PC-9 (cell line): ENCODE data around the gene SKIC3. TPM values are rescaled to one million over a fixed set of nuclear protein-coding genes. Genes with fewer than 3 reads are reported as not detected.
A peak's percentile ranks its signal among the peaks of the same experiment; 100 is the strongest.

Experiments
- BruUV-seq: library from RNA; stranded (reverse); fragments of 400-500 nt; replicated peaks from 2 replicates; lab custom pipeline; 2021; lab: Mats Ljungman, UMichigan
- CTCF ChIA-PET: fragments of 300-600 bp; sonication (Branson Sonifier 250); formaldehyde crosslinking; loops from one replicate; lab custom pipeline; 2022; ENCODE audit warnings: antibody characterized with exemption; lab: Charles Lee
- POLR2A ChIA-PET: fragments of 300-600 bp; sonication (Branson Sonifier 250); formaldehyde crosslinking; loops from one replicate; lab custom pipeline; 2022; ENCODE audit warnings: antibody characterized with exemption; ENCODE audit not compliant: unreplicated experiment; lab: Charles Lee
- DNase-seq, 2 experiments: peaks; one replicate each; pipeline versions ENCODE4 v3.0.0 to v3.0.0-alpha.2; 2015 to 2022; ENCODE audit warnings: mixed read lengths in 1 of 2
- H2AFZ ChIP-seq: fragments of 200-600 bp; sonication (generic); 2 replicates; pipeline ENCODE4 v1.8.1; 2017; ENCODE audit warnings: antibody characterized with exemption
- H3F3A ChIP-seq: fragments of 200-600 bp; sonication (generic); 2 replicates; pipeline ENCODE4 v1.8.1; 2017; ENCODE audit warnings: antibody characterized with exemption, mild to moderate bottlenecking, low read depth; ENCODE audit not compliant: insufficient read depth
- H3K27ac ChIP-seq: fragments of 200-600 bp; sonication (generic); 2 replicates; pipeline ENCODE4 v1.6.1; 2016; ENCODE audit warnings: mixed run types
- H3K27me3 ChIP-seq: fragments of 200-600 bp; sonication (generic); 2 replicates; pipeline ENCODE4 v1.6.1; 2016; ENCODE audit warnings: low read depth, mixed run types; ENCODE audit not compliant: insufficient read depth
- H3K36me3 ChIP-seq: fragments of 200-600 bp; sonication (generic); 2 replicates; pipeline ENCODE4 v1.6.1; 2016; ENCODE audit warnings: low read depth, mixed run types
- H3K4me1 ChIP-seq: fragments of 200-600 bp; sonication (generic); replicated peaks from 2 replicates; pipeline ENCODE4 v1.6.1; 2016; ENCODE audit warnings: mixed run types; ENCODE audit not compliant: insufficient read depth
- H3K4me2 ChIP-seq: fragments of 200-600 bp; sonication (generic); 2 replicates; pipeline ENCODE4 v1.6.1; 2017; ENCODE audit warnings: mixed run types
- H3K4me3 ChIP-seq: fragments of 200-600 bp; sonication (generic); 2 replicates; pipeline ENCODE4 v1.6.1; 2016; ENCODE audit warnings: mixed run types
- H3K79me2 ChIP-seq: fragments of 200-600 bp; sonication (generic); 2 replicates; pipeline ENCODE4 v1.6.1; 2017; ENCODE audit warnings: low read depth, mixed run types
- H3K9me2 ChIP-seq: fragments of 200-600 bp; sonication (generic); 2 replicates; pipeline ENCODE4 v1.8.1; 2017; ENCODE audit warnings: mild to moderate bottlenecking; ENCODE audit not compliant: insufficient read depth
- H3K9me3 ChIP-seq: fragments of 200-600 bp; sonication (generic); 2 replicates; pipeline ENCODE4 v1.8.1; 2016; ENCODE audit warnings: low read depth; ENCODE audit not compliant: insufficient read depth
- H4K20me1 ChIP-seq: fragments of 200-600 bp; sonication (generic); 2 replicates; pipeline ENCODE4 v1.8.1; 2017; ENCODE audit not compliant: insufficient read depth
- CTCF ChIP-seq: fragments of 200-600 bp; sonication (generic); conservative IDR thresholded peaks from 2 replicates; pipeline ENCODE4 v1.6.1; 2017; ENCODE audit warnings: mixed run types, antibody characterized with exemption, mild to moderate bottlenecking, moderate library complexity
- EZH2 ChIP-seq: fragments of 200-600 bp; sonication (generic); IDR thresholded peaks from 2 replicates; pipeline ENCODE4 v1.8.0; 2017; ENCODE audit warnings: antibody characterized with exemption, low read depth
- intact Hi-C: fragments of 100-400 bp; cut with micrococcal nuclease; formaldehyde crosslinking; loops from one replicate; pipeline ENCODE4 v1.10.0; 2022; ENCODE audit not compliant: unreplicated experiment
- total RNA-seq: library from RNA; stranded (reverse); gene quantifications from 2 replicates; pipeline ENCODE4 v1.2.3, GENCODE V29; 2021

Gene SKIC3
- total RNA-seq, 1 experiment from 2014 or later: 50.7 TPM

- no peaks in the 10 kb centered on the region for H3K9me3 ChIP-seq
- BruUV-seq: no TSS peak
- H3K4me2 ChIP-seq: no peak overlapping the region
- no peaks in the 10 kb centered on the region for H3F3A ChIP-seq
- H3K79me2 ChIP-seq: no peaks in the 10 kb centered on the region
- no peaks in the 10 kb centered on the region for H3K36me3 ChIP-seq
- intact Hi-C loops: no loop called here
- H3K27ac ChIP-seq: no peak overlapping the region
- H4K20me1 ChIP-seq: no peaks in the 10 kb centered on the region
- H3K4me3 ChIP-seq: no peak overlapping the region
- no peak overlapping the region for H2AFZ ChIP-seq
- ChIA-PET CTCF (no interaction called here), POLR2A (no interaction called here)
- H3K9me2 ChIP-seq: no peaks in the 10 kb centered on the region
- no peak for TF ChIP-seq CTCF
- TF ChIP-seq EZH2: no peak
- 0 out of 2 replicates have a peak, but pooled peaks cover 4% of the 10 kb centered on the region for H3K4me1 ChIP-seq
- no peak for DNase-seq
- no peaks in the 10 kb centered on the region for H3K27me3 ChIP-seq
Measured at GRCh38 chr5:95595289-95595931, 40.6 kb upstream of the SKIC3 start.

GRCh38 chr5:95591490-95591901 is 36.7 kb upstream of the SKIC3 start:
- DNase-seq: peak in 1 of 2 experiments; percentile 34
- no peaks in the 10 kb centered on the region for H3K36me3 ChIP-seq
- 0 out of 2 replicates have a peak, but pooled peaks cover 4% of the 10 kb centered on the region for H3K4me1 ChIP-seq
- H3K27ac ChIP-seq: no peak overlapping the region
- BruUV-seq: no TSS peak
- no peaks in the 10 kb centered on the region for H3K9me2 ChIP-seq
- no peaks in the 10 kb centered on the region for H4K20me1 ChIP-seq
- no peak for TF ChIP-seq CTCF
- TF ChIP-seq EZH2: no peak
- POLR2A ChIA-PET: no interaction called here
- H3K4me2 ChIP-seq: no peak overlapping the region
- no peaks in the 10 kb centered on the region for H3K27me3 ChIP-seq
- CTCF ChIA-PET: no interaction called here
- H2AFZ ChIP-seq: no peak overlapping the region
- H3F3A ChIP-seq: no peaks in the 10 kb centered on the region
- intact Hi-C loops: no loop called here
- H3K79me2 ChIP-seq: no peaks in the 10 kb centered on the region
- no peak overlapping the region for H3K4me3 ChIP-seq
- H3K9me3 ChIP-seq: no peaks in the 10 kb centered on the region

GRCh38 chr5:95590880-95591279 is 36.1 kb upstream of the SKIC3 start:
- Histone ChIP-seq H3F3A (no peaks in the 10 kb centered on the region), H3K79me2 (no peaks in the 10 kb centered on the region), H3K4me2 (no peak overlapping the region), H3K9me2 (no peaks in the 10 kb centered on the region), H3K9me3 (no peaks in the 10 kb centered on the region), H3K4me1 (0 out of 2 replicates have a peak, but pooled peaks cover 4% of the 10 kb centered on the region), H3K4me3 (no peak overlapping the region), H3K27me3 (no peaks in the 10 kb centered on the region), H4K20me1 (no peaks in the 10 kb centered on the region), H3K27ac (no peak overlapping the region), H3K36me3 (no peaks in the 10 kb centered on the region), H2AFZ (no peak overlapping the region)
- ChIA-PET CTCF (no interaction called here), POLR2A (no interaction called here)
- BruUV-seq: no TSS peak
- DNase-seq: no peak
- intact Hi-C loops: no loop called here
- TF ChIP-seq EZH2 (no peak), CTCF (no peak)
